GM08714 (cell line): Measurements from ENCODE around the gene MRPS18B.

Source experiments
- H3K4me3 ChIP-seq: fragments of 200-500 bp; sonication (Bioruptor generic); 2 replicates; pipeline ENCODE4 v1.5.1; 2014; ENCODE audit warnings: mild to moderate bottlenecking, low read length, inconsistent platforms
- ZNF274 ChIP-seq: IDR thresholded peaks from 2 replicates; pipeline ENCODE4 v1.6.1; 2012; ENCODE audit warnings: mild to moderate bottlenecking, low read depth, low read length

MRPS18B gene

DNA sequence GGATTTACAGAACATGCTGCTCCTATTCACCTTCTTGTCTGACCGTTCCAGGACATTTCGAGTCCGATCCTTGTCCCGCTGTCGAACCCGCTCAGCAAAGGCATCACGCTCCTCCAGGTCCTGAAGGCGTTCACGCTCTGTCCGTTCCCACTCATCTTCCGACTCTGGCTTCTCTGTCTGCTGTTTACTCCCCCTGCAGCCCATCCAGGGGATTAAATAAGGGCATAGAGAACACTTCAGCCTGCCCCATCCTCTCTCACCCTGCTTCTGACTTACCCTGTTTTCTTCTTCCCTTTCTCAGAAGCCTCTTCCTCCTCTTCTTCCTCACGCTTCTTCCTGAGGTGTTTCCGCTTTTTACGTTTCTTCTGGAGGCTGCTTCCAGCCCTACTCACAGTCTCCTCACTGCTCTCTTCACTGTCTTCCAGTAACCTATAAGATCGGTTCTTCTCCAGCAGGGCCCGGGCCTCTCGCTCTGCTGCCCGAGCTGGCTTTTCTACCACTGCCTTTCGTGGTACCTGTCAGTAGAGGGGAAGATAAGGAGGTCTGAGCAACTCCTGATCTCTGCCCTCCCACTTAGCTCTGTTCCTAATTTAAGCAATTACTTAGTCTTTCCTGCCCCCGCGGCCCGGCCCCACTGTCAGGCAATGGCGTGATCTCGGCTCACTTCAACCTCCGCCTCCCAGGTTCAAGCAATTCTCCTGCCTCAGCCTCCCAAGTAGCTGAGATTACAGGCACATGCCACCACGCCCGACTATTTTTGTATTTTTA lies 53.3 kb downstream of the MRPS18B start:
- no peak overlapping the region for H3K4me3 ChIP-seq
- no peak for TF ChIP-seq ZNF274

DNA sequence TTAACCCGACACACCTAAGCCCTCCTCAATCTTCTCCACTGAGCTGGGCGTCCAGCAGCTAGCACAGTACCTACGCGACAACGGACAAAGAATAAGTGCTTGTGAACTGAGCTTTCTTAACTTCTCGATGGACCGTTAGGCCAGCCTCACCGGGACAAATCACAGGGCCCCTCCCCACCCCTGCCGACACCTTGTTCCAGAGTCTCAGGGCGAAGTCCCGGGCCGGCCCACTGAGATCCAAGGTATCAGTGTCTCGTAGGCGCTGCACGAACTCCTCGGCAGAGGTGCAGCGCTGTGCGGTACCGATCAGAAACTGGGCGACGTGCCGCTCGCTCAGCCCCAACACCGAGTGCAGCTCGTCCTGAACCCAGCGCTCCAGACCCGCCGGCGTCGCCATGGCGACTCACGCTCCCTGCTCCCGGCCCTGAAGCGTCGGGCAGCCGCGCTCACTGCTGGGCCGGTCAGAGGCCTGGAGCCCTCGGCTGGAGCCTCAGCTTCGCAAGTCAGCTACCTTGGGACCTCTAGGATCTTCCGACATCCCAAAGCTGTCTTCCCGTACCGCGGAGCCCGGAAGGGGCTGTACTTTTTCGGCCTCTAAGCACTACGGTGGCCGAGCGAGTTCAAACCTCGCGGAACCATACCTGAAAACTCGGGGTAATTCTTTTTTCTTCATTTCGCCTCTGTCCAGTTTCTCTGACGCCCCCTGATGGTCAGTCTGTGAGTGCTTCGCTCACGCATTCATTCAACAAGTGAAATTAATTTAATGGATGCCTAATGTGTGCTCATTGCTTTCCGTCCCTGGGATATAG lies 55.0 kb downstream of the MRPS18B start, which contains the start of gene DHX16:
Gene DHX16 (minus strand): TSS at position 562 of the 809 bp plus-strand sequence. CDS start 165 bp downstream, at position 397.
- peak within 1 kb of the TSS; percentile 95 for H3K4me3 ChIP-seq
- TF ChIP-seq ZNF274, result no peak
